GM19099 (cell line): ENCODE results near the gene PTCH2.

Experiments used
- POLR2A ChIP-seq: IDR thresholded peaks from 3 replicates; pipeline ENCODE4 v1.6.1; 2011; ENCODE audit warnings: low read depth; ENCODE audit not compliant: insufficient read length; ENCODE audit errors: extremely low read depth

The PTCH2 gene

DNA sequence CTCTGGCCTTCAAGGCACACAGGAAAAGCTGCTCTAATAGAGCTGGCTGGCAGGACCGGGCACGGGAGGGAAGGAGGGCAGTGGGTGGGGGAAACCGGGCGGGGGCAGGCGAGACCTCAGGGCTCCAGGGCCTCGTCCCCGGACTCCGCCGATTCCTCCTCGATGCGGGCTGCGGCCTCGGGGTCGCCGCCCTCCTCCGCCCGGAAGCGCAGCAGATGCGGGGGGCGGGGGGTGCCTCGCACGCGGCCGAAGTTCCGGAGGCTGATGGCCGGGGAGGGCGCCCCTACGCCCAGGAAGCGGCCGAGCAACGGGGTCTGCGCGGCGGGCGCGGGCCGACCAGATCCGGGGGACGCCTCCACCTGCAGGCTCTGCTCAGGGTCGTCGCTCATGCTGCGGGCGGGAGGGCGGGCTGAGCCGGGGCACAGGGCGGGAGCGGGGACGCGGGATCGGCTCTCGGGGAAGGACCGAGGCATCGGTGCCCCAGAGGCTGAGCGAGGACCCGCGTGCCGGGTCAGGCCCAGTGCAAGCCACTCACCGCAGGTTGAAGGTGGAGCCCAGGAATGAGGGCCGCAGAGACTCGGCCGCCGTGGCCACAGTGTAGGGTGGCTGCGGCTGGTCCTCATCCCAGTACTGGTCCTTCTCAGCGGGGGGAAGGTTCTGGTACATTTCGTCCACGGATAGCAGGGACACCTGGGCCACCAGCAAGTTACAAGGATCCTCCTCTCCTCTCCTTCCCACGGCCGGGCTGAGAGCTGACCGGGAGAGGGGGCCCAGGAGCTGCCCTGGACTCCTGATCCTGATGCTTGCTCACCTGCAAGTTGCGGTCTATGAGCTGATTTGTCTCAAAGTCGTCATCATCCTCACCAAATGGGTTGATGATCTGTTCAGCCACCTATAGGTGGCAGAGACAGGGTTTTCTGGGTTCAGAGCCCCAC is 58.7 kb downstream of the PTCH2 start:
- peak; percentile 62 for TF ChIP-seq POLR2A

DNA sequence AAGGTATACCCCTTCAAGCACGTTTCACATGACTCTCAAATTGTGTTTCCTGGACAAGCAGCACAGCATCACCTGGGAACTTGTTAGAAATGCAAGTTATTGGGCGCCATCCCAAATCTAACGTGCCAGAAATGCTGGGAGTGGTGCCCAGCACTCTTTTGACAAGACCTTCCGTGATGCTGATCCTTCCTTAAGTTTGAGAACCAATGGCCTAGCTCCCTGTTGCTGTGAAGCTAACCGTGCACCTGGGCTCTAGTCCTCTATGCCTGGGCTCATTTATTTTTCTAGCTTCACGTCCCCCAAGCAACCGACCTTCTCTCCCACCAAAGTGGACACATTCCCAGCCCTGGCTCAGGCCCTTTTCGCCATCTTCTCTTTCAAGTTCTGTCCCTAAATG is 59.4 kb downstream of the PTCH2 start:
- TF ChIP-seq POLR2A, result no peak

DNA sequence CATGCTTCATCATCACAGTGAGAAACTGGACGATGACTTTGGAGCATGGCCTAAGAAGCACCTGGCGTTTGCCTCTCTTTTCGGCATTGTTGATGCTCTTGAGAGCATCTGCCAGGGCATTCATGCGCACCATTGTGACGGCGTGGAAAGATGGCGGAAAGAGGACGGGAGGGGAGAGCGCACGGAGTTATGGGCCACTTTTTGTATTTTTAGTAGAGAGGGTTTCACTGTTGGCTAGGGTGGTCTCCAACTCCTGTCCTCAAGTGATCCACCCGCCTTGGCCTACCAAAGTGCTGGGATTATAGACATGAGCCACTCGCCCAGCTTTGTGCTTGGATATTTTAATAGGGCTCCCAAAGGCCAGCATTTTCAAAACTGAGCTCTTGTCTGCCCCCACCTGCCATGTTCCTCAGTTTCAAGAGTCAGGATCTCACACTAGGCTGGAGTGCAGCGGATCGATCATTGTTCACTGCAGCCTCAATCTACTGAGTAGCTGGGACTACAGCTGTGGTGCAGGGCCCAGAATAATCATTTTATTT is 62.4 kb downstream of the PTCH2 start:
- TF ChIP-seq POLR2A, result peak; percentile 35

DNA sequence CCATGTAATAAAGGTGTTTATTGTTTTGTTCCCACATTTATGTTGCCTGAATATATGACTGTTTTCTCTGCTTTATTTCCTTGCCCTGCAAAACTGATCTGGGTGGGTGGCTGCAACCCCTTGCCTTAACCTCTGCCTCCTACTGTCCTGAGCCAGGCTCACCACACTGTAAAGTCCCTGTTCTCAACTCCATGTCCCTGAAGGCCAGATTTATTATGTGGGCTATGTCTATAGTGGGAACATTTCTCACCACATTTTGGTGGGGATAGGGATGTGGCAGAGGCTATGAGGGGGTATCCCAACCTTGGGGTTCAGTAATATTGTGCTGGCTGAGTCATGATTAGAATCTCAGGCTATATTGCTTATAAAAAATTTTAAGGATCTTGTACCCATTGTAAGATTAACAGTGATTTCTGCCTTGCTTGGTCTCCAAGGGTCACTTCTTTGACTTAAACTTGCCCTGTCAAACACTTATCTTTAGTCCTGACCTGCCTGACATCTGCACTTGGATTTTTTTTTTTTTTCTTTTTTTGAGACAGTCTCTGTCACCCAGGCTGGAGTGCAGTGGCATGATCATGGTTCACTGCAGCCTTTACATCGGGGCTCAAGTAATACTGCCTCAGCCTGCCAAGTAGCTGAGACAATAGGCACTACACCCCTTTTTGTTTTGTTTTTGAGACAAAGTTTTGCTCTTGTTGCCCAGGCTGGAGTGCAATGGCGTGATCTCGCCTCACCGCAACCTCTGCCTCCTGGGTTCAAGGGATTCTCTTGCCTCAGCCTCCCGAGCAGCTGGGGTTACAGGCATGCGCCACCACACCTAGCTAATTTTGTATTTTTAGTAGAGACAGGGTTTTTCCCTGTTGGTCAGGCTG is 64.1 kb downstream of the PTCH2 start:
- TF ChIP-seq POLR2A, result no peak

DNA sequence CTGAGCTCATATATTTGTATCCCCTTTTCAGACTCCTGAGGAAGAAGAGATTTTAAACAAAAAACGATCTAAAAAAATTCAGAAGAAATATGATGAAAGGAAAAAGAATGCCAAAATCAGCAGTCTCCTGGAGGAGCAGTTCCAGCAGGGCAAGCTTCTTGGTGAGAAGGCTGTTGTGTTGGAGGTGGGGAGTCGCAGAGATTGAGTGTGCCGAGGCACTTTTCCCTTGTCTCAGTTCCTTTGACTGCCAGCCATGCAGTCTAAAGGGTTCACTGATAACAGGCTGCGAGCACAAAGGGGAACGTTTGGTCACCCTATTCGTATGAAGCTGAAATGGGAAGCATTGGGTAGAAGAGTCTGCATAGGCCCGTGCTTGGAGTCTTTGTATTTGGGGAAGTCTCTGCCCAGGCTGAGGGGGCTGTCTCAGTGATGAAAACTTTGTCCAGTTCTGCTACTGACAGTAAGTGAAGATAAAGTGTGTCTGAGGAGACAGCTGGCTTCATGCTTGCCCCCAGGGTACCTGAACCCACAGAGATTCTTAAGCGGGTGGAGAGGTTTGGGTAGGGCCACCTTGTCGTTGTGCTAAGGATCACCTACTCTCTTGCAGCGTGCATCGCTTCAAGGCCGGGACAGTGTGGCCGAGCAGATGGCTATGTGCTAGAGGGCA is 65.0 kb downstream of the PTCH2 start:
- TF ChIP-seq POLR2A, result no peak

DNA sequence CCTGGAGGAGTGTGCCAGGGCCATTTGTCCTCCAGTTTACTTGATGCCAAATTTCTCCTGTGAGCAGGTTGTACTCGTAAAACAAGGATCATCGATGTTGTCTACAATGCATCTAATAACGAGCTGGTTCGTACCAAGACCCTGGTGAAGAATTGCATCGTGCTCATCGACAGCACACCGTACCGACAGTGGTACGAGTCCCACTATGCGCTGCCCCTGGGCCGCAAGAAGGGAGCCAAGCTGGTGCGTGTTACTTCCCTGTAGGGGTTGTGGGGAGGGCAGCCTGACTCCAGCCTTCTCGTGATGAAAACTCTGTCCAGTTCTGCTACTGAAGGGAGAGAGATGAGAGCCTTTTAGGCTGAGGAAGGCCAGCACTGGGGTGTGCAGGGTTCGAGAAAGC is 65.5 kb downstream of the PTCH2 start:
- TF ChIP-seq POLR2A, result no peak

DNA sequence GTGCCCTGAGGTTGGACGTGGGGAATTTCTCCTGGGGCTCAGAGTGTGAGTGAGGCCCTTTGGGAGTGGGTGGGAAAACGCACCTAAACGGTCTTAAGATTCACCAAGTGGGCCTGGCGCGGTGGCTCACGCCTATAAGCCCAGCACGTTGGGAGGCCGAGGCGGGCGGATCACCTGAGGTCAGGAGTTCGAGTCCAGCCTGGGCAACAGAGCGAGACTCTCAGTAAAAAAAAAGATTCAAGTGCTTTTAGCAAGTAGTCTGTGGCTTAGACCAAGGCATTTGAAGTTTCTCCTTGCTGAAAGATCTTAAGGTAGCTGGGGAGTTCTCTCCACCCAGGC is 66.4 kb downstream of the PTCH2 start:
- TF ChIP-seq POLR2A, result no peak

DNA sequence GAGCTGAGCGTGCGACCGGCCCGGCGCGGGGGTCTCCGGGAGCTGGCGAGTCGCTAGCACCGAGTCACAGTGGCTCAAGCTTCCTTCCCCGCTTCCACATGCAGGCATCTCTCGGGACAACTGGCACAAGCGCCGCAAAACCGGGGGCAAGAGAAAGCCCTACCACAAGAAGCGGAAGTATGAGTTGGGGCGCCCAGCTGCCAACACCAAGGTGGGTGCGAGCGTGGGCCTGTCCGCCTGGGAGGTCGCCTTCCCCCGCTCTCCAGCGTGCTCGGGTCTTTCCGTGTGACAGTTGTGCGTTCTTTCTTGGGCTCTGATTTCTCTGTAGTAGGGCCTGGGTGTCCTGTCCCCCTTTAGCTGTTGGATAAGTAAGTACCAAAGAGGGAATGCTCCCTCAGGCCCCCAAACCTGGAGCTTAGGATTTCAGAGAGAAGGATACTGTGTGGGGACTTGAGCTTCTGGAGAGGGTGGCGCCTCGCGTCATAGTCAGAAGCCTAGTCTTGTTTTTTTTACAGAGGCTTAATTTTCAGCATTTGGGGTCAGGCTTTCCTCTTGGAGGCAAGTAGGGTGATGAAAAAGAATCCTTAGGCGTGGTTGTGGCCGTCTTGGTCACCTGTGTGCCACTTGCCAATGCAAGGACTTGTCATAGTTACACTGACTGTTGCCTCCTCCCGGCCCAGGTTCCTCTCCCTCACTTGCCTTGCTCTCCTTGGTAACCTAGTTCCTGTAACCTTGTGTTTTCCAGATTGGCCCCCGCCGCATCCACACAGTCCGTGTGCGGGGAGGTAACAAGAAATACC is 66.9 kb downstream of the PTCH2 start:
- no peak for TF ChIP-seq POLR2A

DNA sequence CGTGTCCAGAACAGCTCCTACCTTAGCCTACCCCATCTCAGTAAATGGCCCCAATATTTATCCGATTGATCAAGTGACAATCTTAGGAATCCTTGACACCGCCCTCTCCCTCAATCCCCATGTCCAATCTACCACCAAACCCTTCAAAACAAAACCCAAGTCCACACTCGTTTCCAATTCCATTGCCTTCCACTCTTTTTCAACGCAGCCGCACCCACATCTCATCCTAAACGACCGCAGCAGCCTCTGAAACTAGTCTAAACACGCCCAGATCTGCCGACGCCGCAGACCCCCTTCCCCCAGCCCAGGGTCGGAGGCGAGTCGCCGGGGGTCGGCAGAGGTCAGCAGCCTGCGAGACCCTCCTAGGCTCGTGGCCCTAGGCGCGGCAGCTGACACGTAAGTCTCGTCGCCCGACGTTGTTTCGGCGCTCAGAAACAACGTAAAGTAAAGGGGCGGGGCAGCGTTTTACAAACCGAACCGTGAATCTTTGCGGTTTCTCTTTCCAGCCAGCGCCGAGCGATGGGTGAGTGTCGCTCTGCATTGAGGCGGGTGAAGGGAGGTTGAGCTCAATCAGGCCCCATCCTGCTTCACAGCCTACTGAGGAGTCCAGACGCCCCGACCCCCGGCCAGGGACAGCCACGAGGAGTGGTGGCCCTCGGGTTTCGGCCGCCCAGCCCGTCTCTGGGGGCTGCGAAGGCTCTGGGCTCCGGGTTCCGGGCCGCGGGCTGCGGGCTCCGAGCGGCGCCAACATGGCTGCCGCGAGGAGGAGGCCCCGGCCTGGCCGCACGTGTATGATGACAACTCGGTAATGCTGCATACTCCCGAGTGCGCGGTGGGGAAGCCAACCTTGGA is 67.7 kb downstream of the PTCH2 start, which contains the start of gene RPS8:
Gene RPS8 (plus strand): TSS at position 463 of the 852 bp plus-strand sequence. CDS start 57 bp downstream, at position 520.
- TF ChIP-seq POLR2A, result peak; percentile 99
